ENCODE data around the gene CTCF. TPM values are rescaled to one million over a fixed set of nuclear protein-coding genes. Genes with fewer than 3 reads are reported as not detected.
A peak's percentile ranks its signal among the peaks of the same experiment; 100 is the strongest.

The CTCF gene
- total RNA-seq, 2 experiments from 2014 or later, result 43.8 to 46.4 TPM

DNA sequence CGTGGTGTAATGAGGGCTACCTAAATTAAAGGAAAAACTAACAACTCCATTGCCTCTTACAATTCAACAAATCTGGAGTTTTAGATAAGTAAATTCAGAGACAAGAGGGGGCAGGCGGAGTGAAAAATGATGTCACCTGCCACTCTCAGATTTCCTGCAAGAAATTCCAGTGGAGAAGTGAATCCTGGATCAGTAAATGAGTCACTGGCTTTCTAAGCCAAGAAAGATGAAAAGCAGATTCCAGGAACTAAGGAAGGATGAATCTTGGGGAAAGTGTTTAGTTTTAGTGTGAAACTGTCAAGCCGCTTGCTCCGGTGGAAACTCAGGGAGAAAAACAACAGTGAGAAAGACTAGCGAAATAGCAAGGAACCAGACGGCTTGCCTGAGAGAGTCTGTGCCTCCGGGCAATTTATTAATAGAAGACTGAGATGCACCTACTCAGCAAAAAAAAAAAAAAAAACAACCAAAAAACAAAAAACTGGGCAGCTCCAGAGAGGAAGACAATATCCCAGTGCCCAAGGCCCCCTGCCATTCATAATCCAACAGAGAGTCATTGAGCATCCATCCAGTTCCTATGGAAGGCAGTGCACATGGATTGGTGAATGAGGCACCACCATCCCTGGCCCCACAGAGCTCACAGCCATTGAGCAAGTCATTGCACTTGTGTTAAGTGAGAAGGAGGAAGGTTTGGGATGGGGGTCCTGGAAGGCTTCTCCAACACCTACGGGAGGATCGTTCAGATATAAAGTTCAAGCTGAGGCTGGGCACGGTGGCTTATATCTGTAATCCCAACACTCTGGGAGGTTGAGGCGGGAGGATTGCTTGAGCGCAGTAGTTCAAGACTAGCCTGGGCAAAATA lies 45.8 kb upstream of the CTCF start:
- no peaks in the 10 kb centered on the region for H3K27me3 ChIP-seq (ENCODE audit: control insufficient read depth in 1 of 2, insufficient read depth in 2 of 2, low read length in 2 of 2)
- no peak overlapping the region for H3K27ac Mint-ChIP-seq
- TF ChIP-seq, protein P1, sequence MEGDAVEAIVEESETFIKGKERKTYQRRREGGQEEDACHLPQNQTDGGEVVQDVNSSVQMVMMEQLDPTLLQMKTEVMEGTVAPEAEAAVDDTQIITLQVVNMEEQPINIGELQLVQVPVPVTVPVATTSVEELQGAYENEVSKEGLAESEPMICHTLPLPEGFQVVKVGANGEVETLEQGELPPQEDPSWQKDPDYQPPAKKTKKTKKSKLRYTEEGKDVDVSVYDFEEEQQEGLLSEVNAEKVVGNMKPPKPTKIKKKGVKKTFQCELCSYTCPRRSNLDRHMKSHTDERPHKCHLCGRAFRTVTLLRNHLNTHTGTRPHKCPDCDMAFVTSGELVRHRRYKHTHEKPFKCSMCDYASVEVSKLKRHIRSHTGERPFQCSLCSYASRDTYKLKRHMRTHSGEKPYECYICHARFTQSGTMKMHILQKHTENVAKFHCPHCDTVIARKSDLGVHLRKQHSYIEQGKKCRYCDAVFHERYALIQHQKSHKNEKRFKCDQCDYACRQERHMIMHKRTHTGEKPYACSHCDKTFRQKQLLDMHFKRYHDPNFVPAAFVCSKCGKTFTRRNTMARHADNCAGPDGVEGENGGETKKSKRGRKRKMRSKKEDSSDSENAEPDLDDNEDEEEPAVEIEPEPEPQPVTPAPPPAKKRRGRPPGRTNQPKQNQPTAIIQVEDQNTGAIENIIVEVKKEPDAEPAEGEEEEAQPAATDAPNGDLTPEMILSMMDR (IDR thresholded peaks at IDR 0.05), result no peak
- peaks cover 20% of the 10 kb centered on the region for H3K4me1 Mint-ChIP-seq (ENCODE audit: low read depth)
- H3K27me3 Mint-ChIP-seq, result no peaks in the 10 kb centered on the region
- no peak overlapping the region for H3K27ac ChIP-seq (ENCODE audit: low read depth in 1 of 2, low read length in 2 of 2)
- H3K9me3 Mint-ChIP-seq, result no peaks in the 10 kb centered on the region
- H3K9me3 ChIP-seq (ENCODE audit: control insufficient read depth in 1 of 2, insufficient read depth in 1 of 2, low read length in 2 of 2), result no peaks in the 10 kb centered on the region
- ATAC-seq (ENCODE audit: poor library complexity) (no peak), DNase-seq (no peak)
- H3K4me3 Mint-ChIP-seq, result no peak overlapping the region
- CTCF ChIA-PET, result interaction anchor here (0.5 to 5.2 kb wide), 5 partner anchors 24 to 151 kb away, joined by 3 to 48 read pairs (median 4); partner anchors contain the start of gene ATP6V0D1
- peaks cover 28% of the 10 kb centered on the region for H3K4me1 ChIP-seq (ENCODE audit: insufficient read depth, low read length)
- H3K36me3 Mint-ChIP-seq (ENCODE audit: low read depth), result no peaks in the 10 kb centered on the region
- H3K4me3 ChIP-seq (ENCODE audit: low read length), result no peak overlapping the region
- no peaks in the 10 kb centered on the region for H3K36me3 ChIP-seq (ENCODE audit: insufficient read depth, low read length)
- intact Hi-C loops (cut with DNase I, micrococcal nuclease), result loop anchor here in 1 of 2 experiments (5.0 kb wide), 1 partner anchor 531 kb away; no protein-coding TSS in a partner anchor
- POLR2A ChIA-PET, result no interaction called here

DNA sequence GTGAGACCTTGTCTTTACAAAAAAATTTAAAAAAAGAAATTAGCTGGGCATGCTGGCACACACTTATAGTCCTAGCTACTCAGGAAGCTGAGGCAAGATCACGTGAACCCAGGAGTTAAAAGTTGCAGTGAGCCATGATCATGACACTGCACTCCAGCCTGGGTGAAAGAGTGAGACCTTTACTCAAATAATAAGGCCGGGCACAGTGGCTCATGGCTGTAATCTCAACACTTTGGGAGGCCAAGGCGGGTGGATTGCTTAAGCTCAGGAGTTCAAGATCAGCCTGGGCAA lies 45.2 kb upstream of the CTCF start:
- Histone ChIP-seq H3K27ac (ENCODE audit: low read depth in 1 of 2, low read length in 2 of 2) (no peak overlapping the region), H3K4me3 (ENCODE audit: low read length) (no peak overlapping the region), H3K4me1 (ENCODE audit: insufficient read depth, low read length) (peaks cover 32% of the 10 kb centered on the region), H3K27me3 (ENCODE audit: control insufficient read depth in 1 of 2, insufficient read depth in 2 of 2, low read length in 2 of 2) (no peaks in the 10 kb centered on the region), H3K36me3 (ENCODE audit: insufficient read depth, low read length) (no peaks in the 10 kb centered on the region), H3K9me3 (ENCODE audit: control insufficient read depth in 1 of 2, insufficient read depth in 1 of 2, low read length in 2 of 2) (no peaks in the 10 kb centered on the region)
- DNase-seq (peak in 1 of 14 experiments; percentile 32), ATAC-seq (ENCODE audit: poor library complexity) (no peak)
- Mint-ChIP-seq H3K27me3 (no peaks in the 10 kb centered on the region), H3K9me3 (no peaks in the 10 kb centered on the region), H3K4me1 (ENCODE audit: low read depth) (peaks cover 22% of the 10 kb centered on the region), H3K27ac (no peak overlapping the region), H3K36me3 (ENCODE audit: low read depth) (no peaks in the 10 kb centered on the region), H3K4me3 (no peak overlapping the region)
- intact Hi-C loops (cut with DNase I, micrococcal nuclease), result loop anchor here in 1 of 2 experiments (5.0 kb wide), 1 partner anchor 530 kb away; no protein-coding TSS in a partner anchor
- POLR2A ChIA-PET, result no interaction called here
- CTCF ChIA-PET, result interaction anchor here (0.5 to 1.6 kb wide), 2 partner anchors 36 to 59 kb away, joined by 4 read pairs; partner anchors contain the start of gene ATP6V0D1
- TF ChIP-seq, protein P1 (IDR thresholded peaks at IDR 0.05), result no peak

DNA sequence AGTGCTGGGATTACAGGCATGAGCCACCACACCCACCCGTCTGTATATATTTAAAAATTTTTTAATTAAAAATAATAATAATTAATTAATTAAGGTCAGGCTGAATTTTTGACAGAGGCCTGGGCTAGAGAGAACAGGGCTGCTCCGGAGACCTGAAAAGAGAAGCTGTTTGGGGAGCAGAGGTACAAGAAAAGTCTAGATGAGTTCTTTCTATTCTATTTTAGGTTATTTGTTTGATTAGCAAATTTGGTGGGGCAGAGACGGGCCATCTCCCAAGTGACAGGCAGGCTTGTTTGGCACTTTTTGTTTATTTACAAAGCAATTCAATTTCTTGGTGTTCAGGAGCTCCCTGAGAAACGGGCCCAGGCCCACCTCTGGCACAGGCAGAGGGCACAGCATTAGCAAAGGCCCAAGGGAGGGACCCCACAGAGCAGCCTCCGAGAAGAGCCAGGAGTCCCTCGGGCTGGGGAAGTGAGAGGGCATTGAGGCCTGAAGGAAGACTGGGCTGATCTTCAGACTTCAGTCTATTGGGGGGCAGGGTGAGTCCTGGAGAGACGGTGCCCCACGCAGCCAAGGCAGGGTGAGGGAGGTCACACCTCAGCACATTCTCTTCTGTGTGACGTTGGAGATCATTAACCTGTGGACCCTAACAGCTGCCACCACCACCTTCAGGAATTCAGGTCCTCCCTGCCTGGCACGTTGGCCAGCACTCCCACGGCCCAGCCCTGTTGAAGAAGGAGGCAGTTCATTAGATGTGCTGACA lies 44.5 kb upstream of the CTCF start:
- H3K4me3 Mint-ChIP-seq, result no peak overlapping the region
- H3K4me1 Mint-ChIP-seq (ENCODE audit: low read depth), result peaks cover 22% of the 10 kb centered on the region

More for the DNA sequence above, 44.5 kb upstream of the CTCF start:
- no peaks in the 10 kb centered on the region for H3K27me3 Mint-ChIP-seq
- H3K4me1 ChIP-seq (ENCODE audit: insufficient read depth, low read length), result peaks cover 32% of the 10 kb centered on the region
- ChIA-PET CTCF (interaction anchor here (1.6 kb wide), 1 partner anchor 37 kb away, joined by 4 read pairs; the partner anchor contains the start of gene ATP6V0D1), POLR2A (no interaction called here)
- H3K9me3 Mint-ChIP-seq, result no peaks in the 10 kb centered on the region
- H3K9me3 ChIP-seq (ENCODE audit: control insufficient read depth in 1 of 2, insufficient read depth in 1 of 2, low read length in 2 of 2), result no peaks in the 10 kb centered on the region
- H3K4me3 ChIP-seq (ENCODE audit: low read length), result no peak overlapping the region
- intact Hi-C loops (cut with DNase I, micrococcal nuclease), result loop anchor here in 1 of 2 experiments (2.0 to 5.0 kb wide), 2 partner anchors 33 to 529 kb away; no protein-coding TSS in a partner anchor
- H3K36me3 Mint-ChIP-seq (ENCODE audit: low read depth), result no peaks in the 10 kb centered on the region
- DNase-seq (no peak), ATAC-seq (ENCODE audit: poor library complexity) (no peak)
- H3K27ac ChIP-seq (ENCODE audit: low read depth in 1 of 2, low read length in 2 of 2), result no peak overlapping the region
- no peaks in the 10 kb centered on the region for H3K27me3 ChIP-seq (ENCODE audit: control insufficient read depth in 1 of 2, insufficient read depth in 2 of 2, low read length in 2 of 2)
- no peaks in the 10 kb centered on the region for H3K36me3 ChIP-seq (ENCODE audit: insufficient read depth, low read length)
- no peak overlapping the region for H3K27ac Mint-ChIP-seq
- TF ChIP-seq, protein P1 (IDR thresholded peaks at IDR 0.05), result no peak

All from CD4-positive, alpha-beta T cell (primary cell).